Naive thymus-derived CD8-positive, alpha-beta T cell (primary cell): ENCODE data around the gene SMG5. TPM values are rescaled to one million over a fixed set of nuclear protein-coding genes. Genes with fewer than 3 reads are reported as not detected.
A peak's percentile ranks its signal among the peaks of the same experiment; 100 is the strongest.
"Not testable (repeated sequence)": the region's sequence is repeated elsewhere in the genome, so short reads cannot be mapped to it uniquely, and the experiment has no call there.

Source experiments
- ATAC-seq, 2 donors: fragments of 150-1000 bp; cut with Tn5 transposase in 1 of 2; sonication (Bioruptor Pico), chemical (Tn5 transposase) in 1 of 2; 1 replicate in 1 of 2; 2 replicates in 1 of 2; pipeline ENCODE4 v1.10.0; 2021; ENCODE audit warnings: mild to moderate bottlenecking in 2 of 2, moderate library complexity in 2 of 2
- POLR2A ChIA-PET: fragments of 350-600 bp; sonication (Branson Sonifier 250); formaldehyde crosslinking; loops from one replicate; lab custom pipeline; 2021; ENCODE audit warnings: antibody characterized with exemption; lab: Charles Lee
- DNase-seq, 10 donors: peaks; one replicate each; pipeline versions ENCODE4 v3.0.0 to v3.0.0-alpha.2; 2020 to 2022
- H3K27ac Mint-ChIP-seq, 10 donors: one replicate each; pipeline ENCODE4 v1.8.0; 2020 to 2022; ENCODE audit warnings: mild to moderate bottlenecking in 10 of 10, mixed read lengths in 10 of 10, moderate library complexity in 4 of 10, inconsistent platforms in 1 of 10
- H3K27me3 Mint-ChIP-seq, 5 donors: one replicate each; pipeline ENCODE4 v1.8.0; 2021 to 2022; ENCODE audit warnings: mixed read lengths in 5 of 5
- H3K36me3 Mint-ChIP-seq, 3 donors: one replicate each; pipeline ENCODE4 v1.8.0; 2020 to 2022; ENCODE audit warnings: mixed read lengths in 3 of 3, mild to moderate bottlenecking in 2 of 3, inconsistent platforms in 1 of 3
- H3K4me1 Mint-ChIP-seq, 4 donors: one replicate each; pipeline ENCODE4 v1.8.0; 2021 to 2022; ENCODE audit warnings: mixed read lengths in 4 of 4
- H3K4me3 Mint-ChIP-seq, 10 donors: one replicate each; pipeline ENCODE4 v1.8.0; 2020 to 2022; ENCODE audit warnings: mild to moderate bottlenecking in 10 of 10, mixed read lengths in 10 of 10, moderate library complexity in 6 of 10, inconsistent platforms in 1 of 10
- H3K9me3 Mint-ChIP-seq, 9 donors: one replicate each; pipeline ENCODE4 v1.8.0; 2020 to 2022; ENCODE audit warnings: mixed read lengths in 9 of 9, mild to moderate bottlenecking in 3 of 9, inconsistent platforms in 1 of 9, moderate library complexity in 1 of 9
- polyA plus RNA-seq, 3 donors: library from polyadenylated mRNA; unstranded; fragments of 300-500 nt; fragmentation: Illumina TruSeq; gene quantifications; one replicate each; pipeline ENCODE4 v1.2.3, GENCODE V29; 2021
- total RNA-seq, 8 experiments: library from RNA in 2 of 8; stranded (reverse) in 2 of 8; gene quantifications; one replicate each; pipeline ENCODE4 v1.2.3 and lab custom pipeline; 2021 to 2026

SMG5 gene, protein sequence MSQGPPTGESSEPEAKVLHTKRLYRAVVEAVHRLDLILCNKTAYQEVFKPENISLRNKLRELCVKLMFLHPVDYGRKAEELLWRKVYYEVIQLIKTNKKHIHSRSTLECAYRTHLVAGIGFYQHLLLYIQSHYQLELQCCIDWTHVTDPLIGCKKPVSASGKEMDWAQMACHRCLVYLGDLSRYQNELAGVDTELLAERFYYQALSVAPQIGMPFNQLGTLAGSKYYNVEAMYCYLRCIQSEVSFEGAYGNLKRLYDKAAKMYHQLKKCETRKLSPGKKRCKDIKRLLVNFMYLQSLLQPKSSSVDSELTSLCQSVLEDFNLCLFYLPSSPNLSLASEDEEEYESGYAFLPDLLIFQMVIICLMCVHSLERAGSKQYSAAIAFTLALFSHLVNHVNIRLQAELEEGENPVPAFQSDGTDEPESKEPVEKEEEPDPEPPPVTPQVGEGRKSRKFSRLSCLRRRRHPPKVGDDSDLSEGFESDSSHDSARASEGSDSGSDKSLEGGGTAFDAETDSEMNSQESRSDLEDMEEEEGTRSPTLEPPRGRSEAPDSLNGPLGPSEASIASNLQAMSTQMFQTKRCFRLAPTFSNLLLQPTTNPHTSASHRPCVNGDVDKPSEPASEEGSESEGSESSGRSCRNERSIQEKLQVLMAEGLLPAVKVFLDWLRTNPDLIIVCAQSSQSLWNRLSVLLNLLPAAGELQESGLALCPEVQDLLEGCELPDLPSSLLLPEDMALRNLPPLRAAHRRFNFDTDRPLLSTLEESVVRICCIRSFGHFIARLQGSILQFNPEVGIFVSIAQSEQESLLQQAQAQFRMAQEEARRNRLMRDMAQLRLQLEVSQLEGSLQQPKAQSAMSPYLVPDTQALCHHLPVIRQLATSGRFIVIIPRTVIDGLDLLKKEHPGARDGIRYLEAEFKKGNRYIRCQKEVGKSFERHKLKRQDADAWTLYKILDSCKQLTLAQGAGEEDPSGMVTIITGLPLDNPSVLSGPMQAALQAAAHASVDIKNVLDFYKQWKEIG
- total RNA-seq (10 to 100 TPM; 66.7 to 68.9 TPM), polyA plus RNA-seq (10 to 100 TPM in 2 of 3 donors, 1 to 10 TPM in 1; 9.5 to 28.4 (median 11.1) TPM), total RNA-seq (lab: John Stamatoyannopoulos, UW) (124 to 299 (median 186) reads per million in 6 experiments)

GRCh38 chr1:156282479-156283222 lies at the start of gene SMG5:
Gene SMG5, minus strand, starts transcription at chr1:156282825. Its CDS starts 145 bp downstream, at chr1:156282680.
- Mint-ChIP-seq H3K4me1 (peaks cover 28 to 50% (median 47%) of the 10 kb centered on the region in 4 donors), H3K27ac (peak within 1 kb of the TSS; percentile 92 to 98 (median 96)), H3K4me3 (peak within 1 kb of the TSS; percentile 93 to 100 (median 97)), H3K9me3 (no peaks in the 10 kb centered on the region), H3K36me3 (peaks cover 0 to 15% (median 3%) of the 10 kb centered on the region in 3 donors), H3K27me3 (no peaks in the 10 kb centered on the region)
- peak; percentile 91 to 98 (median 96) for DNase-seq
- POLR2A ChIA-PET = interaction anchor here (0.6 to 3.2 kb wide), 21 partner anchors 9 to 1009 kb away, joined by 3 to 21 read pairs (median 4); partner anchors contain the start of genes CCT3, CLK2, GLMP and MEF2D
- ATAC-seq = peak; percentile 94 to 95

DNA sequence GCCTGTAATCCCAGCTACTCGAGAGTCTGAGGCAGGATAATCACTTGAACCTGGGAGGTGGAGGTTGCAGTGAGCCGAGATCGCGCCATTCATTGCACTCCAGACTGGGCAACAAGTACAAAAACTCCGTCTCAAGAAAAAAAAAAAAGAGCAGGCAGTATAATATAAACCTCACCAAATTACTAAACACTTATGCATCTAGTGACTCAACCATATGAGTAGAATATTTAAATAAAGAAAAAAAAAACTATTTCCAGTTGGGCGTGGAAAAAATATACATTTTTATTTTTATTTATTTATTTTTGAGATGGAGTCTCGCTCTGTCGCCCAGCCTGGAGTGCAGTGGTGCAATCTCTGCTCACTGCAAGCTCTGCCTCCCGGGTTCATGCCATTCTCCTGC lies 40.6 kb upstream of the SMG5 start:
- POLR2A ChIA-PET = interaction anchor here (1.1 kb wide), 1 partner anchor 22 kb away, joined by 3 read pairs; no protein-coding TSS in a partner anchor
- not testable (repeated sequence) for H3K9me3 Mint-ChIP-seq, H3K27me3 Mint-ChIP-seq, ATAC-seq, DNase-seq, H3K27ac Mint-ChIP-seq, H3K4me1 Mint-ChIP-seq, H3K4me3 Mint-ChIP-seq
- peaks cover 0 to 76% (median 17%) of the 10 kb centered on the region in 3 donors for H3K36me3 Mint-ChIP-seq

DNA sequence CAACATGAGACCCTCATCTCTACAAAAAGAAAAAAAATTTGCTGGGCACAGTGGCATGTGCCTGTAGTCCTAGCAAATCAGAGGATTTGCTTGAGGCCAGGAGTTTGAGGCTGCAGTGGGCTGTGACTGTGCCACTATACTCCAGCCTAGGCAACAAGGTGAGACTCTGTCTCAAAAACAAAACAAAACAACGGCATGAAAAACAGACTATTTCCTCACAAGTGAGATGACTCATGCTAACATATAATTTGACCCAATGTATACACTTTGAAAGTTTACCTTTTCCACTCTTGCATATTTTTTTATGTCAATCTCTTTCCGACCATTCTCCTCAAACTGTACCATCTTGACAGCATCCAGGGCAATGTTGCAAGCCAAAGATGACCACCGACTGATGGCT lies 37.9 kb upstream of the SMG5 start:
- peaks cover 0 to 1% (median 0%) of the 10 kb centered on the region in 4 donors for H3K4me1 Mint-ChIP-seq
- H3K36me3 Mint-ChIP-seq = peaks cover 0 to 94% (median 24%) of the 10 kb centered on the region in 3 donors
- DNase-seq = no peak
- POLR2A ChIA-PET = no interaction called here
- H3K27ac Mint-ChIP-seq = peak overlapping the region in 2 of 10 donors; percentile 19 to 74
- H3K27me3 Mint-ChIP-seq = no peaks in the 10 kb centered on the region
- ATAC-seq = no peak
- no peak overlapping the region for H3K4me3 Mint-ChIP-seq
- H3K9me3 Mint-ChIP-seq = no peaks in the 10 kb centered on the region

DNA sequence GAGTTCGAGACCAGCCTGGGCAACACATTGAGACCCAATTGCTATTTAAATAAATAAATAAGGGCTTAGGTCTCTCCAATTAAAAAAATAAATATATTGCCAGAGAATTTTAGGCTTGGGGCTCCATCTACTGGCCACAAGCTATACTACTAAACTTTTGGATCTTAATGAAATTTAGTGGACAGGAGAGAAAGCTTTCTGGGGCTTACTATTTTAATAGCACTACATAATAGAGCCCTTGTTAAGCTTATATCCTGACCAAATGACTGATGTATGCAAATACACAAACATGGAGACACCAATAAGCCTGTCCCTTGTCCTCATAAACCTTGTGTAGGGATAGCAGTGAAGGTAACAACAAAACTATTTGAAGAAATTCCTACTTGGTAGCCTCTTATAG lies 37.0 kb upstream of the SMG5 start:
- Mint-ChIP-seq H3K4me3 (no peak overlapping the region), H3K9me3 (no peaks in the 10 kb centered on the region), H3K4me1 (peaks cover 0 to 1% (median 0%) of the 10 kb centered on the region in 4 donors), H3K36me3 (peaks cover 0 to 94% (median 19%) of the 10 kb centered on the region in 3 donors), H3K27ac (no peak overlapping the region), H3K27me3 (no peaks in the 10 kb centered on the region)
- POLR2A ChIA-PET = no interaction called here
- peak in 4 of 10 donors; percentile 8 to 31 (median 26) for DNase-seq
- ATAC-seq = no peak

- no peaks in the 10 kb centered on the region for H3K9me3 Mint-ChIP-seq
- H3K27ac Mint-ChIP-seq = no peak overlapping the region
- H3K27me3 Mint-ChIP-seq = no peaks in the 10 kb centered on the region
- ATAC-seq (no peak), DNase-seq (no peak)
- H3K4me3 Mint-ChIP-seq = no peak overlapping the region
- POLR2A ChIA-PET = no interaction called here
- peaks cover 0 to 1% (median 0%) of the 10 kb centered on the region in 4 donors for H3K4me1 Mint-ChIP-seq
- H3K36me3 Mint-ChIP-seq = peaks cover 0 to 96% (median 17%) of the 10 kb centered on the region in 3 donors
Measured at GRCh38 chr1:156316909-156317308, 34.3 kb upstream of the SMG5 start.

DNA sequence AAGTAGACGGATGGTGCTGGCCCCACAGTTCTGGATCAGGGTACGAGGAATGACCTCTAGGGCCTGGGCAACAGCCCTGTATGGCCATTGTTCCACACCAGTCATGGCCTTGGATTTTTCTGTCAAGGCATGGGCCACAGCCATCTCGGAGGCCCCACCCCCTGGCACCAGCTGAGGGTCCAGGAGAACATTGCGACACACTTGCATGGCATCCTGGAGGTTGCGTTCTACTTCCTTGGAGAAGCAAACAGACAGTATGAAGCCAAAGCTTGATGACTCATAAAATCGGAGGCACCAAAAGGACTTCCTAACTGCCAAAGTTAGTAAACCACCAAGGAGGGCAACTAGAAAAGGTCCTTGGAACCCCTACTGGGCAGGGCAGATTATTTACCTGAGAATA lies 28.3 kb upstream of the SMG5 start:
- no peak overlapping the region for H3K27ac Mint-ChIP-seq
- no peaks in the 10 kb centered on the region for H3K9me3 Mint-ChIP-seq
- no peak for DNase-seq
- H3K27me3 Mint-ChIP-seq = no peaks in the 10 kb centered on the region
- peaks cover 0 to 2% (median 0%) of the 10 kb centered on the region in 4 donors for H3K4me1 Mint-ChIP-seq
- POLR2A ChIA-PET = no interaction called here
- no peak for ATAC-seq
- no peak overlapping the region for H3K4me3 Mint-ChIP-seq
- peaks cover 0 to 90% (median 5%) of the 10 kb centered on the region in 3 donors for H3K36me3 Mint-ChIP-seq

DNA sequence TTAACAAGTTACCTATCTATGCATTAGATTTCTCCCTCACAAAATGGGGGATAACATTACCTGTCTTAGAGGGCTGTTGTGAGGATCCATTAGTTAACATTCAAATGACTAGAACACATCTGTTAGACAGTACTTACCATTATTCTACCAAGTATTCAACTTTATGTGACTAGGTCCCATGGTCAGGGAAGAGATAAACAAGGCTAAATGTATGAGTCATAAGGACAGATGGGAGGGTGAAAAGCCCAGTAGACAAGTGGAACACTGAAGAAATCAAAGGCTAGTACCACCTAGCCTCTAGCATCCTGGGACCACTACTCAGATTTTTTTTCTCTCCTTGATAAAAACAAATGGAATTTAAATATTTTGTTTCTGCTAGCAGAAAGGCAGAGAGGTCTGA lies 25.5 kb upstream of the SMG5 start:
- Mint-ChIP-seq H3K4me1 (peaks cover 0 to 3% (median under 1%) of the 10 kb centered on the region in 4 donors), H3K4me3 (no peak overlapping the region), H3K9me3 (no peaks in the 10 kb centered on the region), H3K27ac (peak overlapping the region in 5 of 10 donors; percentile 12 to 37 (median 31)), H3K36me3 (peaks cover 0 to 74% (median 8%) of the 10 kb centered on the region in 3 donors), H3K27me3 (no peaks in the 10 kb centered on the region)
- no peak for ATAC-seq
- DNase-seq = no peak
- POLR2A ChIA-PET = no interaction called here

- peaks cover 0 to 47% (median 5%) of the 10 kb centered on the region in 3 donors for H3K36me3 Mint-ChIP-seq
- ATAC-seq = no peak
- no peak overlapping the region for H3K4me3 Mint-ChIP-seq
- DNase-seq = no peak
- no peaks in the 10 kb centered on the region for H3K27me3 Mint-ChIP-seq
- POLR2A ChIA-PET = interaction anchor here (1.0 kb wide), 1 partner anchor 22 kb away, joined by 5 read pairs; the partner anchor contains the start of gene SMG5
- H3K4me1 Mint-ChIP-seq = peaks cover 0 to 3% (median 1%) of the 10 kb centered on the region in 4 donors
- peak overlapping the region in 2 of 10 donors; percentile 38 to 63 for H3K27ac Mint-ChIP-seq
- no peaks in the 10 kb centered on the region for H3K9me3 Mint-ChIP-seq
Measured at GRCh38 chr1:156305215-156305614, 22.6 kb upstream of the SMG5 start.

DNA sequence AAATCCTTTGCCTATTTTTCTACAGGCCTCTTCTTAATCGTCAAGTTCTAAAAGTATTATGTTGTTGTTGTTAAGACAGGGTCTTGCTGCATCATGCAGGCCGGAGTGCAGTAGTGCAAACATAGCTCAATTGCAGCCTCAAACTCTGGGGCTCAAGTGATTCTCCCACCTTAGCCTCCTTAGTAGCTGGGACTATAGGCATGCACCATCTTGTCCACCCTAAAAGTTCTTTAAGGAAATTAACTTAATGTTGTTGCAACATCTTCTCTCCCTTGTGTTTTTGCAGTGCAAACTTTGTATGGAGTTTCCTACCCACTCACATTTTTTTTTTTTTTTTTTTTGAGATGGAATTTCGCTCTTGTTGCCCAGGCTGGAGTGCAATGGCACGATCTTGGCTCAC lies 20.6 kb upstream of the SMG5 start:
- DNase-seq (no peak), ATAC-seq (no peak)
- POLR2A ChIA-PET = interaction anchor here (0.7 to 0.9 kb wide), 4 partner anchors 15 to 326 kb away, joined by 3 to 10 read pairs (median 6); partner anchors contain the start of gene SMG5
- H3K9me3 Mint-ChIP-seq = no peaks in the 10 kb centered on the region
- H3K27ac Mint-ChIP-seq = peak overlapping the region in 3 of 10 donors; percentile 42 to 85 (median 78)
- no peak overlapping the region for H3K4me3 Mint-ChIP-seq
- H3K36me3 Mint-ChIP-seq = peaks cover 0 to 31% (median 3%) of the 10 kb centered on the region in 3 donors
- H3K27me3 Mint-ChIP-seq = no peaks in the 10 kb centered on the region
- H3K4me1 Mint-ChIP-seq = peaks cover 0 to 3% (median 1%) of the 10 kb centered on the region in 4 donors

DNA sequence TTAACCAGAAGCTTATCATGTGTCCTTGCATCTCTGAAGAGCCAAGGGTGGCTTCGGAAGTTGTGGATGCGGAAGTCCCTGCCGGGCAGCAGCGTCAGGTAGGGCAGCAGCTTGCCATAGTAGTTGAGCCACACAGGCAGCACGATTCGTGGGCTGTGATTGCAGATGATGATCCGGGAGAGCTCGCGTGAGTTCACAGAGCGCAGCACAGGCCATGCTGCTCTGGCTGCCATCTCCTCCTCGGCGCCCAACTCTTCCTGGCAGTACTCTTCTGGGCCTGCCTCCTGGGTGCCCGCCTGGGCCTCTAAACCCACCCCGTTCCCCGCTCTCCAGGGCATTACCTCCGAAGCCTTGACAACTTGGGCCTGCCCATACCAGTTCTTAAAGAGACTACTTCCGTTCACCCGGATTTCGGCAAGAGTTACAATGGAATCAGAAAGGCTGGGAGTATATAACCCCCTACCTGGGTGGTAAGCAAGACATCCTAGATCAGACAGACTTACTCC lies 16.3 kb upstream of the SMG5 start, which contains the start of gene VHLL:
Gene VHLL (minus strand): TSS at position 456 of the 506 bp plus-strand sequence. CDS start 118 bp downstream, at position 338.
- peaks cover 12 to 22% (median 18%) of the 10 kb centered on the region in 4 donors for H3K4me1 Mint-ChIP-seq
- H3K36me3 Mint-ChIP-seq = no peaks in the 10 kb centered on the region
- DNase-seq = no peak
- POLR2A ChIA-PET = interaction anchor here (0.6 kb wide), 1 partner anchor 252 kb away, joined by 3 read pairs; no protein-coding TSS in a partner anchor
- H3K9me3 Mint-ChIP-seq = no peaks in the 10 kb centered on the region
- no peak for ATAC-seq
- H3K27me3 Mint-ChIP-seq = no peaks in the 10 kb centered on the region
- H3K4me3 Mint-ChIP-seq = no peak within 1 kb of the TSS
- peak within 1 kb of the TSS in 1 of 10 donors; percentile 48 for H3K27ac Mint-ChIP-seq

GRCh38 chr1:156295391-156295947 lies 12.8 kb upstream of the SMG5 start, which contains the start of gene GLMP:
Gene GLMP, minus strand, starts transcription at chr1:156295679. Its CDS starts 34 bp downstream, at chr1:156295645.
- no peaks in the 10 kb centered on the region for H3K9me3 Mint-ChIP-seq
- peak within 1 kb of the TSS; percentile 86 to 93 (median 90) for H3K4me3 Mint-ChIP-seq
- ATAC-seq (peak; percentile 95 to 96), DNase-seq (peak; percentile 37 to 77 (median 50))
- POLR2A ChIA-PET = interaction anchor here (1.0 to 3.4 kb wide), 2 partner anchors 12 to 162 kb away, joined by 3 to 21 read pairs; partner anchors contain the start of genes SMG5 and TMEM79
- H3K4me1 Mint-ChIP-seq = peaks cover 14 to 23% (median 19%) of the 10 kb centered on the region in 4 donors
- no peaks in the 10 kb centered on the region for H3K27me3 Mint-ChIP-seq
- H3K27ac Mint-ChIP-seq = peak within 1 kb of the TSS; percentile 52 to 93 (median 84)
- peaks cover 0 to 3% (median 0%) of the 10 kb centered on the region in 3 donors for H3K36me3 Mint-ChIP-seq
